ENCODE results near the gene SLC31A2. TPM values are rescaled to one million over a fixed set of nuclear protein-coding genes. Genes with fewer than 3 reads are reported as not detected.
A peak's percentile ranks its signal among the peaks of the same experiment; 100 is the strongest.
"Not testable (repeated sequence)": the region's sequence is repeated elsewhere in the genome, so short reads cannot be mapped to it uniquely, and the experiment has no call there.

The SLC31A2 gene
- total RNA-seq, 1 experiment from 2014 or later = 4.7 TPM

GRCh38 chr9:113105345-113105744, 45.5 kb upstream of the SLC31A2 start:
- H3K9me2 ChIP-seq (ENCODE audit: insufficient read depth); H3K9ac ChIP-seq (ENCODE audit: low read length); H3K9me3 ChIP-seq (ENCODE audit: control insufficient read depth in 1 of 2, insufficient read depth in 1 of 2, low read depth in 1 of 2, low read length in 2 of 2); H3K4me2 ChIP-seq (ENCODE audit: low read length); H3K27ac ChIP-seq (ENCODE audit: low read depth, low read length); POLR2A ChIA-PET; CTCF ChIA-PET; BruUV-seq (replicated peaks); H3K4me1 ChIP-seq (ENCODE audit: control insufficient read depth in 1 of 2, insufficient read depth in 2 of 2, low read length in 2 of 2); DNase-seq (ENCODE audit: low read depth, low spot score); ATAC-seq; H3K36me3 ChIP-seq (ENCODE audit: control insufficient read depth in 1 of 2, insufficient read depth in 2 of 2, low read length in 2 of 2); H3K79me2 ChIP-seq (ENCODE audit: insufficient read depth, low read length); RAD21 ChIA-PET (ENCODE audit: low non-redundant PET in 1 of 2, low total read pairs in 2 of 2, uncharacterized antibody in 2 of 2, unreplicated experiment in 2 of 2); H4K20me1 ChIP-seq (ENCODE audit: insufficient read depth); H3K27me3 ChIP-seq (ENCODE audit: insufficient read depth, low read length); intact Hi-C loops (cut with micrococcal nuclease); H3K4me3 ChIP-seq (replicated peaks in 1 of 2; ENCODE audit: low read depth in 1 of 2, low read length in 2 of 2); H2AFZ ChIP-seq (ENCODE audit: low read depth, low read length, poor library complexity, severe bottlenecking): not testable (repeated sequence)

GRCh38 chr9:113111065-113111951, 39.5 kb upstream of the SLC31A2 start:
- POLR2A ChIA-PET; H3K79me2 ChIP-seq (ENCODE audit: insufficient read depth, low read length); DNase-seq (ENCODE audit: low read depth, low spot score); H3K4me3 ChIP-seq (replicated peaks in 1 of 2; ENCODE audit: low read depth in 1 of 2, low read length in 2 of 2); RAD21 ChIA-PET (ENCODE audit: low non-redundant PET in 1 of 2, low total read pairs in 2 of 2, uncharacterized antibody in 2 of 2, unreplicated experiment in 2 of 2); H3K36me3 ChIP-seq (ENCODE audit: control insufficient read depth in 1 of 2, insufficient read depth in 2 of 2, low read length in 2 of 2); H3K4me1 ChIP-seq (ENCODE audit: control insufficient read depth in 1 of 2, insufficient read depth in 2 of 2, low read length in 2 of 2); H3K27me3 ChIP-seq (ENCODE audit: insufficient read depth, low read length); H3K9me3 ChIP-seq (ENCODE audit: control insufficient read depth in 1 of 2, insufficient read depth in 1 of 2, low read depth in 1 of 2, low read length in 2 of 2); H3K27ac ChIP-seq (ENCODE audit: low read depth, low read length); H4K20me1 ChIP-seq (ENCODE audit: insufficient read depth); H3K9me2 ChIP-seq (ENCODE audit: insufficient read depth); BruUV-seq (replicated peaks); H3K4me2 ChIP-seq (ENCODE audit: low read length); H3K9ac ChIP-seq (ENCODE audit: low read length): not testable (repeated sequence)
- peak in 2 of 3 experiments; percentile 12 to 32; a peak in 1 of 6 replicates for TF ChIP-seq CTCF (IDR thresholded peaks at IDR 0.05 in 2 of 3, conservative IDR thresholded peaks at IDR 0.05 in 1 of 3; ENCODE audit: borderline replicate concordance in 1 of 3, insufficient read depth in 1 of 3, low read depth in 2 of 3, low read length in 2 of 3)
- peak; percentile 84 for ATAC-seq
- H2AFZ ChIP-seq (ENCODE audit: low read depth, low read length, poor library complexity, severe bottlenecking) = peak overlapping the region; percentile 61
- intact Hi-C loops (cut with micrococcal nuclease) = loop anchor here (5.0 kb wide), 3 partner anchors 184 to 546 kb away; no protein-coding TSS in a partner anchor
- CTCF ChIA-PET = interaction anchor here (0.8 kb wide), 1 partner anchor 547 kb away, joined by 3 read pairs; no protein-coding TSS in a partner anchor
